NCI-H1417 (cell line): ENCODE results near the gene TMEM191B.
"Not testable (repeated sequence)": the region's sequence is repeated elsewhere in the genome, so short reads cannot be mapped to it uniquely, and the experiment has no call there.

Experiments used
- DNase-seq, 3 experiments: peaks; one replicate each; lab custom pipeline; 2025; lab: John Stamatoyannopoulos, UW

Gene TMEM191B

GRCh38 chr22:18558516-18558915 lies 30.9 kb downstream of the TMEM191B start:
- not testable (repeated sequence) for DNase-seq

DNA sequence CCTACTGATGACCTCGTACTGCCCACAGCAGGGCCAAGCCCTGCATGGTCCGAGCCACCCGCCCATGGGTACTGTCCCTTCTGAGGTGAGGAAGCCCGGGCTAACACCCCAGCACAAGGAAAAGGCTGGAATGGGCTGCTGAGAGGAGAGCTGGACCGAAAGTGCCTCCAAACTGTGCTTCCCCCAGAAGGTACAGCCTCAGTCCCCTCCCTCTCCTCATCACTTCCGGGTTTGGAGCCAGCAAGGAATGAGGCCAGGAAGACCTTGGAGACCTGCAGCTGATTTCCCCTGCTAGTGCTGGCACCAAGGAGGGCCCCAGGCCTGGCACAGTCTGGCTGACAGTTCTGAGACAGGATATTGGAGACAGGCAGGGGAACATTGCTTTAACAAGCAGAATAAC lies 31.3 kb downstream of the TMEM191B start:
- not testable (repeated sequence) for DNase-seq

DNA sequence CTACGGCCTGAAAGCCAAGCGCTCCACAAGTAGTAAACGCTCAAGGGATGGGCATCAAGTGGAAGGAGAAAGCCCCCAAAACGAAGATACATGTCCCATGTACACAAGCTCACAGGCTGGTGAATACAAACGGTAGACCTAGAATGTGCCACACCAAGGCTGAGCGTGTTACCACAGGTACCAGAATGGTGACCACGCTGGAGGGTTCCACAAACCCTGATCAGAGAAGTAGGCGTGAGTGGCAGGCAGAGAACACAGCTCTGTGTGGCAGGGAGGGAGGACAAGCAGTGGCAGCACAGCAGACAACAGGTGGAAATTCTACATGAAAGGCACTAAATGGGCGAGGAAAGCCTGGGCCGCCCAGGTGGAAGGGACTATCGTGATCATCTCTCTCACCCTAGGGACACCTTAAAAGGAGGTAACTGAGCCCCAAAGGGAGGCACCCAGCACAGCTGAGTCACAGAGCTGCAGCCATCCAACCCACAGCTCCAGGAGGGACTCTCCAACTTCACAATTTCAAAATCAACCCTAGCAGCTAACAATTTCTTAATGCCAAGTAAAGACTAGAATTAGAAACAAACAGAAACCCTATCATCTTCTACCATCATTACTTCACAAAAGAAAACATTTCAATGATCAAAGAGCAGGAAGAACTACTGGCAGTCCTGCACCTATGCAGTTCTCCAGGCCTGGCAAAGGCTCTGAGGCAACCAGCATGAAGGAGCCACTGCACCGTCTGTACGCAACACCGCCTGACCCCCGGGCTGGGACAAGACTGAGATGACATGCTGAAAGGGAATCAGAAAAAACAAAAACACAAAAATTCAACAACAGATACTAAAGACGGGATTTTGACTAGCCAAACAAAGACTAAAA lies 32.7 kb downstream of the TMEM191B start:
- DNase-seq = not testable (repeated sequence)

DNA sequence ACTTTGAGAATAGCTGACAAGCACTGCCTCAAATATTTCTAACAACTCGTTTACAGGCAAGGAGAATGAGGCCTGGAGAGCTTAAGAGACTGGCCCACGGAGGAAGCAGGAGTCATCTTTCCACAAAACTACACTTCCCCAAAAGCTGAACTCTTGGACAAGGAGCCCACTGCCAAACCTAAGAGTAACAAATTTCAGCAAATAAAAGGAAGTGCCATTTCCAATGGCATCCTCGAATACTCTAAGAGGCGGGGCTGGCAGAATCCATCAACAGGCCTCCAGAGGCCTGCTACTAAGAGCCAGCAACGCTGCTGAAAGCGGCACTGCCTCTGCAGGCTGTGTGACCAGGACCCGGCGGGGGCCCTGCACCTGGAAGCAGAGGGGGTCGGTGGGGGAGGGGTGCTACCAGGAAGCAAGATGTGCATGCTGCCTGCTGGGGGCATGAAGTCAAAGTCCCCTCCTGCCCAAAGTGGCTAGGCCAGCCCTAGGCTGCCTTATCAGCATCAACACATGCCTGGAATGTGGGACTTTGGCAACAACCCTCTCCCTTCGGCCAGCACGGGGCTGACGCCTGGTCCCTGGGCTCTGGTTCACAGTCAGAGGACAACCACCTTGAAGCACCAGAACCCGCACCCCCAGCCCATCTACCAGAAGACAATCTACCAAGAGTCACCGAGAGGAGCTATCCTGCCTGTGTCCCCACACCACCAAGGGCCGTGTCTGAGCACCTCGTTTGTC lies 43.1 kb downstream of the TMEM191B start:
- DNase-seq = not testable (repeated sequence)

- not testable (repeated sequence) for DNase-seq
These were observed 46.0 kb downstream of the TMEM191B start for GRCh38 chr22:18573483-18574164.

DNA sequence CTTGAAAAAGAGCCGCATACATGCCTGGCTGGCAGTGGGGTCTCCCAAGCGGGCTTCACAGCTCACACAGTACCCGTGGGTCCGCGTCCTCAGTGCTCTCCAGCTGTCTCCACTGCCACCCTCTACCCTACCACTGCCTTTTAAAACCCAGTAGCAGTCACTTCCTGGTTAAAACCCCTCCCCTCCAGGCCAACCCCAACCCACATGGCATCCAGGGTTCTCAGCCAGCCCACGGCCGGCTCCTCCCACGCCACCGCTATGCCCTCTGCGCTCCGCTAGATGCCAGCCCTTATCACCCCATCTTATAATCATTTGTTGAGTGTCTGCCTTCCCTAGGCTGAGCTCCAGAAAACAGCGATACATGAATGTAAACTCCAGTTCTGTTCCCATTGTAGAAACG lies 47.0 kb downstream of the TMEM191B start:
- not testable (repeated sequence) for DNase-seq

GRCh38 chr22:18575686-18576085 lies 48.1 kb downstream of the TMEM191B start:
- DNase-seq = not testable (repeated sequence)

- not testable (repeated sequence) for DNase-seq
These were observed 49.7 kb downstream of the TMEM191B start for GRCh38 chr22:18577090-18577818.

DNA sequence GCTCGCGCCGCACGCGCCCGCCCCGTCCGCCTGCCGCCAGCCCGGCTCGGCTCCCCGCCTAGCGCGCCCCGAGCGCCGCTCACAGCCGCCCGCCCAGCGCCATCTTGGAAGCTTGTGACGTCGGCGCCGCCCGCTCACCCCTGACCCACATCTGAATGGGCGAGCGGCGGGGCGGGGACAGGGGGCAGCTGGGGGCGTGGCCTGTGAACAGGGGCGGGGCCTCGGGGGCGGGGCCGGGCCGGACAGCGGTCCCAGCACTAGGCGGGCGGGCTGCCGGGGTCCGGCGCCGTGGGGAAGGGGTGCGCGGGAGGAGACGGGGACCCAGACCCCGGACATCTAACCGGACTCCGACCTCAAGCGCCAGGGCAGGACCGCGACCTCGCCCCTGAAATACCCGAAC lies 50.2 kb downstream of the TMEM191B start:
- not testable (repeated sequence) for DNase-seq
